Fibroblast of the conjunctiva (primary cell): ENCODE data around the gene C1QTNF6.
A peak's percentile ranks its signal among the peaks of the same experiment; 100 is the strongest.

ENCODE experiments used
- DNase-seq: peaks from one replicate; pipeline ENCODE4 v3.0.0-alpha.2; 2010; ENCODE audit warnings: low read depth

Gene C1QTNF6

GRCh38 chr22:37190262-37190780, 2.3 kb upstream of the C1QTNF6 start:
- DNase-seq, result no peak

GRCh38 chr22:37188901-37189466, 937 bp upstream of the C1QTNF6 start:
- DNase-seq, result no peak

- DNase-seq, result no peak
Measured at GRCh38 chr22:37187552-37187890, 526 bp downstream of the C1QTNF6 start.

GRCh38 chr22:37186997-37187522, 987 bp downstream of the C1QTNF6 start:
- DNase-seq, result no peak

GRCh38 chr22:37186228-37186996, 1.6 kb downstream of the C1QTNF6 start:
- peak; percentile 35 for DNase-seq

GRCh38 chr22:37185646-37186227, 2.3 kb downstream of the C1QTNF6 start:
- no peak for DNase-seq

GRCh38 chr22:37184816-37185541, 3.1 kb downstream of the C1QTNF6 start:
- DNase-seq, result no peak

GRCh38 chr22:37184380-37184755, 3.7 kb downstream of the C1QTNF6 start:
- DNase-seq, result no peak

- no peak for DNase-seq
Measured at GRCh38 chr22:37183432-37184379, 4.3 kb downstream of the C1QTNF6 start.

- no peak for DNase-seq
Measured at GRCh38 chr22:37182949-37183245, 5.2 kb downstream of the C1QTNF6 start.

GRCh38 chr22:37182101-37182948, 5.7 kb downstream of the C1QTNF6 start:
- DNase-seq, result no peak

GRCh38 chr22:37181681-37182080, 6.4 kb downstream of the C1QTNF6 start:
- no peak for DNase-seq

GRCh38 chr22:37180531-37181231, 7.4 kb downstream of the C1QTNF6 start:
- DNase-seq, result no peak

- no peak for DNase-seq
Measured at GRCh38 chr22:37179622-37180420, 8.2 kb downstream of the C1QTNF6 start.

GRCh38 chr22:37179126-37179470, 8.9 kb downstream of the C1QTNF6 start:
- DNase-seq, result no peak

- DNase-seq, result no peak
Measured at GRCh38 chr22:37178350-37179125, 9.5 kb downstream of the C1QTNF6 start.

- no peak for DNase-seq
Measured at GRCh38 chr22:37177755-37178154, 10.3 kb downstream of the C1QTNF6 start.

- DNase-seq, result no peak
Measured at GRCh38 chr22:37177221-37177620, 10.8 kb downstream of the C1QTNF6 start.
